HL-60/S4 treated with retinoic acid at 250 ng/mL for 4 days and 3 days (cell line): Measurements from ENCODE around the gene CCDC170.
"Not testable (repeated sequence)": the region's sequence is repeated elsewhere in the genome, so short reads cannot be mapped to it uniquely, and the experiment has no call there.

Experiments
- in situ Hi-C: fragments of 300-500 bp; cut with MboI; formaldehyde crosslinking; loops from 2 replicates; pipeline ENCODE4 v1.7.0; 2022; ENCODE audit warnings: low sequenced_read_pairs

Gene CCDC170

DNA sequence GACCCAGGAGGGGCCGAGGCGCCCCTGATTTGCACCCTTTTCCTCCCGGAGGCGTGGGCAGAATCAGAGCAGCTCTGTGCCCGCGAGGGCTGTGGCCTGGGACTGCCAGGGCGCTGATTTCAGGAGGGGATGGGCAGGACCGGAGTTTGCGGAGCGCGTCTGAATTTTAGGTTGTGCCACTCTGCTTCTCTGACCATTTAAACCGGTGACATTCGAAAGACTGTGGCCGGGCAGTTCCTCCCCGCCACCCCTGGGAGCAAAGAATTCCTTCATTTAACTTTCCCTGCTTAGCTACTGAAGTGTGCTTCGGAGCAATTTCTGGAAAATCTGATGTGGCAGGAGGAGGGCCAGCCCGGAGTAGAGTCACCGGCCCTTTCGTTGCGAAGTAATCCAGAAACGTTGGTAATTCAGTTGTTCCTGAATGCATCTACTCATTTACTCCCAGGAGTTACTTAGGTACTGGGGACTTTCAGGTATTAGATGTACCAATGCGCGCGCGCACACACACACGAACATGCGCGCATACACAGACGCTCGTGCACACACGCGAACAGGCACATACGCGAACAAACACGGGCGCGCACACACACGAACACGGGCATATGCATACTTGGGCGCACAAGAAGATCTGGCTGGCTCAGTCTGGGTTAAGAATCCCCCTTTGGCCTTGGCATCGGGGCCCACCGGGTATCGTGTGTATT is 568 bp downstream of the CCDC170 start:
- in situ Hi-C loops: no loop called here

DNA sequence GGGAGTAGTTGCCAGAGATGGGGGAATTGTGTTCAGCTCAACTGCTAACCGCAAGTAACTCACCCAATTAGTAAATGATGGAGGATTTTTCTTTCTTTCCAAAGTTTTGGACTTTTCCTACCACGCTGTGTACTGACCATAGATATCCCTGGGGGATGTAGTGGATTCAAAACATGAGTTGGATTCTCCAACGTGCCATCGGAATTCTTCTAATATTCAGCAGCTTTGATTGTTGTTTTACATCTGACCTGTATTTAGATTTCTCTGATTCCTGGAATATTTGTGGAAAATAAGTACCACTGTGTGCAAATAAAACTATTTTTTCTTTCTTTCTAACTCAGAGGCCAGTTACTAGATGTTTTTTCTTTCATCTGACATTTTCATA is 1.1 kb downstream of the CCDC170 start:
- in situ Hi-C loops: no loop called here

DNA sequence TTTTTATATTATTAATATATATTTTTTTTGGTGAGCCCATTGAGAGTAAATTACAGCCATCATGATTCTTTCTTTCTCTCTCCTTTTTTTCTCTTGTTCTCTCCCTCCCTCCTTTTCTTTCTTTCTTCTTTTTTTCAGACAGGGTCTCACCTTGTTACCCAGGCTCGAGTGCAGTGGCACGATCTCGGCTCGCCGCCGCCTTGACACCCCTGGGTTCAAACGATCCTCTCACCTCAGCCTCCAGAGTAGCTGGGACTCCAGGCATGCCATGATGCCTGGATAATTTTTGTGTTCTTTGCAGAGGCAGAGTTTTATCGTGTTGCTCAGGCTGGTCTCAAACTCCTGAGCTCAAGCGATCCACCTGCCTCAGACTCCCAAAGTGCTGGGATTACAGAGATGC is 1.6 kb downstream of the CCDC170 start:
- in situ Hi-C loops: no loop called here

DNA sequence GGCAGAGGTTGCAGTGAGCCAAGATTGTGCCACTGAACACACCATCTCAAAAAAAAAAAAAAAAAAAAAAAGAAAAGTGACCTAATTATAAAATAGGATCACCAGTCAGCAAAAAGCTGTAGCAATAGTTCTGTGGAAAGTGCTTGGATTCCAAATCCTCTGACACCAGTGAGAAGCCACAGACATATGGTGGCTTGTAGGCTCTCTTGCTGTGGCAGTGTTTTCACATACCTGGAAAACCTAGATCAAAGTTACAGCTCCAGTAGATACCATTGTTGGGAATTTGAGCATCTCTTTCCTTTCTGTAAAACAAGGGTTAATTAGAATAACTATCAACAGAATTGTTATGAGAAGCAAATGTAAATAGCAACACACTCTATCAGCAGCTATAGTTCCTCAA is 4.1 kb downstream of the CCDC170 start:
- in situ Hi-C loops: no loop called here

DNA sequence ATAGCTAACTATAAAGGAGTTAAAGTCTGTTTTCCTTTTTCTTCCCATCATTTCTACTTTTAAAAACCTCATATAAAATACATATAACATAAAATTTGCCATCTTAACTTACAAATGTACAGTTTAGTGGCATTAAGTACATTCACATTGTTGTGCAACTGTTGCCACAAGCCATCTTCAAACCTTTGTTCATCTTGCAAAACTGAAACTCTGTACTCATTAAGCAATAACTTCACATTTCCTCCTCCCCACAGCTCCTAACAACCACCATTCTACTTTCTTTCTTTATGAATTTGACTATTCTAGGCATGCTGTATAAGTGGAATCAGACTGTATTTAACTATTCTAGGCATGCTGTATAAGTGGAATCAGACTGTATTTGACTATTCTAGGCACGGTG is 4.5 kb downstream of the CCDC170 start:
- in situ Hi-C loops: no loop called here

DNA sequence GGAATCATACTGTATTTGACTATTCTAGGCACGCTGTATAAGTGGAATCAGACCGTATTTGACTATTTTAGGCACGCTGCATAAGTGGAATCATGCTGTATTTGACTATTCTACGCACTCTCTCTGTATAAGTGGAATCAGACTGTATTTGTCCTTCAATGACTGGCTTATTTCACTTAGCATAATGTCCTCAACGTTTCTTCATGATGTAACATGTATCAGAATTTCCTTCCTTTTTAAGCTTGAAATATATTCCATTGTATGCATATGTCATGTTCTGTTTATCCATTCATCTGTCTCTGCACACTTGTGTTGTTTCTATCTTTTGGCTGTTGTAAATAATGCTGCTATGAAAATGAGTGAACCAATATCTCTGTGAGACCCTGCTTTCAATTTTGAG is 5.7 kb downstream of the CCDC170 start:
- in situ Hi-C loops: no loop called here

DNA sequence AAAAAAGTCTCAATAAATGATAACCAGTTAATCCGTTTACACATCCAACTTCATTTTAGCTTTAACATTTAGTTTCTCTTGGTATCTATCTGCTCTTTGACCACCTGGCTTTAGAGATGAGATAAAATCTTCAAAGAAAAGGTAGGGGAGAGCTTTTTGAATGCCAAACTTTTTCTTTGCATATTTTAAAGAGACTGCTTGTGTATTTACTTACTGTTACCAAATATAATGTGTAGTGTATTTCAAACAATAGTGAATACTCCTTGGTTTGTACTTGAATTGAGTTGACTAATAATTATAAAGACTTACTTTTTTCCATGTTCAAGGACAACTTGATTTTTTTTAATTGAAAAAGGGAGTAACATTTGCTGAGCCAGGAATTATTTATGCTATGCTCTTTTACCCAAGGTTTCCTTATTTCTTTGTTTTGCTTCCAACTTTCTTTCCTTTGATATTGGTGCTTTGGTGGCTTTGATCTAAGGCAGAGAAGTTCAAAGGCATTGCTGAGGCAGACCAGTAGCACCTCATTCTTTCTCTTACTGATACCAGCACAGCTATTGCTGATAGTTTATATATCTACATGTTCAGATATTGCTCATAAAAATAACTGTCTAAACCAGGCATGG is 7.8 kb downstream of the CCDC170 start:
- in situ Hi-C loops: no loop called here

DNA sequence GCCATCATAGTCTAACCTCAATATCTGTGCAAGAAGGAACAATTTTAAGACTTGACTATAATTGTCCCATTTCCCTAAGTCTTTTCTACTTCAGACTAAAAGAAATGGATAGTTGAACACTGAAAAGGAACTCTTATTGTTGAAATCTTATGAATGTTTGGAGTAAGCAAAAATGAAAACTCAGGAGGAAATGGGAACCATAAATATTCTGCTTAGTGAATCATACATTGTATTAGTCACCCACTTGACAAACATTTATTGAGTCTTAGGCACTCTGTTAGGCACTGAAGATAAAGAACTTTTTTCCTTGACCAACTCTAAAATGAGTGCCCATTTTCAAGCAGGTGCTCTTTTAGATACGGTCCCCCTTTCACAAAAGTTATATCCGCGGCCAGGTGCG is 8.7 kb downstream of the CCDC170 start:
- in situ Hi-C loops: no loop called here

DNA sequence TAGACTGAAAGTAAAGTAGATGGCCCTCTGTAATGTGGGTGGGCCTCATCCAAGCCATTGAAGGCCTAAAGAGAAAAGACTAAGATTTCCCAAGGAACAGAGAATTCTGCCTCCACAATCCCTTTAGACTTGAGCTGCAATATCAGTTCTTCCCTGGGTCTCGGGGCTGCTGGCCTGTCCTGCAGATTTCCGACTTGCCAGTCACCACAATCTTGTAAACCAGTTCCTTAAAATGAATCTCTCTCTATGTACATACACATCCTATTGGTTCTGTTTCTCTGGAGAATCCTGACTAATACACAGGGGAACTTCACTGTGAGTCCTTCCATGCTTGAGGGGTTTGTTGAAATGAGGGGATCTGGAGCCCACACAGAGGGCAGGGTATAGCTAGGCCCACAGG is 12.9 kb downstream of the CCDC170 start:
- in situ Hi-C loops: no loop called here

DNA sequence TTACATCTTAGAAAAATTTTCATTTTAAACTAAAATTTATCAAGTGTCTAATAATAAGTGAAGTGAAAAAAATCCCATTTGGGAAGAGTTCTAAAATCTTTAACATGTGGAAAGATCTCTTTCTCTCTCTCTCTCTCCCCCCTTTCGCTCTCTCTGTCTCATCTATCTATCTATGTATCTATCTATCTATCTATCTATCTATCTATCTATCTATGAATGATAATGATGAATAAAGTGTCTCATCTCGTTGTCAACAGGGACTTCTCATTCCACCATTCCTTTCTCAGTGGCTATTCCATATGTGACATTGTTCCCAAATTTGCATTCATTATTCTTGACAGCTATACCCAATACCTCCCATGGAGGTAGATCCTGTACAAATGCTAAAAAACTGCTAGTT is 15.2 kb downstream of the CCDC170 start:
- in situ Hi-C loops: no loop called here

DNA sequence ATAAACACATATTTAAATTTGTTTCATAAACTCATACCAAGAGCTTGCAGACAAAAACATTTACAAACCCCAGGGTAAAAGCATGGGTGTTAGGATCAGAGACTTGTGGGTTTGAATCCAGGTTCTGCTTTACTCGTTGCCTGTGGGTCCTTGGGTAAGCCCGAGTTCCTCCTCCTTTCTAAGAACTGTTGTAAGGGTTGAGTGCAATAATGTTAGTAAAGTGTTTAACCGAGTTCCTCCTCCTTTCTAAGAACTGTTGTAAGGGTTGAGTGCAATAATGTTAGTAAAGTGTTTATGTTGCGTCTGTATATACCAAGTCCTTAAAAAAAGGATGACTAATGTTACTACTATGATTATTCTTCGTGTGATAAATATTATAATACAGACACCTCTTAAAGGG is 18.7 kb downstream of the CCDC170 start:
- in situ Hi-C loops: no loop called here

DNA sequence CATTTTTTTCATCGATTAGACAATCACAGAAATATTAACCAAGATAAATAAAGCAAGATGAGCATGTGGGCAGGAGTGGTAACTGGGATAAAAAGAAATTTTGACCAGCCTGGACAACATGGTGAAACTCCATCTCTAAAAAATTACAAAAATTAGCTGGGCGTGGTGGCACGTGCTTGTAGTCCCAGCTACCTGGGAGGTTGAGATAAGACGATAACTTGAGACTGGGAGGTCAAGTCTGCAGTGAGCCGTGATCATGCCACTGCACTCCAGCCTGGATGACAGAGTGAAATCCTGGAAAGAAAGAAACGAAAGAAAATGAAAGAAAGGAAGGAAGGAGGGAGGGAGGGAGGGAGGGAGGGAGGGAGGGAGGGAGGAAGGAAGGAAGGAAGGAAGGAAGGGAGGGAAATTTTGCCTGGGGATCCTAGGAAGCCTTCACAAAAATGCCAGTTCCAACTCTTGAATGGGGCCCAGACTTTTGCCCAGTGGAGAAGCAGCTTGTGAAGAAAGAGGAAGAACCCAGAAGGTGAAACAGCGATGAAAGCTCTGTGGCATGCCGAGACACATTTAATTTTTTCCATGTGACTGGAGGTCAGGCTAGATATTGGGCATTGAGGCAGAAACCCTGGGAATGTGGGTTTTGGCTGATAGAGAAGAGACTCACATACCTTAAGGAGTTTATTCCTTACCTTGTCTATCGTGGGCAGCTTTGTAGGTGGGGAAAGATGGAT is 20.3 kb downstream of the CCDC170 start:
- in situ Hi-C loops: no loop called here

DNA sequence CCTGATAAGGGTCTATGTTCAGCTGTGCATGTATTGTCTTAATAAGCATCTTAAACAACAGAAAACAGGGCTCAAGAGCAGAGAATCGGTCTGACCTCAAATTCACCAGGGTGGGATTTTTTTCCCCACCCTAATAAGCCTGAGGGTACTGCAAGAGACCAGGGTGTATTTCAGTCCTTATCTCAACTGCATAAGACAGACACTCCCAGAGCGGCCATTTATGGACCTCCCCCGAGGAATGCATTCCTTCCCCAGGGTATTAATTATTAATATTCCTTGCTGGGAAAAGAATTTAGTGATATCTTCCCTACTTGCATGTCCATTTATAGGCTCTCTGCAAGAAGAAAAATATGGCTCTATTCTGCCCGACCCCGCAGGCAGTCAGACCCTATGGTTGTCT is 25.2 kb downstream of the CCDC170 start:
- in situ Hi-C loops: not testable (repeated sequence)

DNA sequence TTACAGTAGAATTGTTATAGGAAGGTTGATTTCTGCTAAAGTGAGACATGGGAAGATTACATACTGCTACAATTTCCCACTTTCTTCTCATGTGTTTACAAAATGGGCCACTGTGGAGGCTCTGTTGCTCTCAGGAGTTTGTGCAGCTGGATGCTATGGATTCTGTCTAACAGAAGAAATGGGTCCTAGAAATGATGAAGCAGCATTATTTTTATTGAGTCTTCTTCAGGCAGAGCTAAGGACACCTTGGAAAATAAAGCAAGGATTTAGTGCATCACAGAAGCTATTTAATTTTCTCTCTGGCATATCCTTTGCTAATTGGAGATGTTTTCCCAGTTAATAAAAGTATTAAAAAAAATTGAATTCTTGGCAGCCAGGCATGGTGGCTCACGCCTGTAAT is 29.2 kb downstream of the CCDC170 start:
- in situ Hi-C loops: no loop called here

DNA sequence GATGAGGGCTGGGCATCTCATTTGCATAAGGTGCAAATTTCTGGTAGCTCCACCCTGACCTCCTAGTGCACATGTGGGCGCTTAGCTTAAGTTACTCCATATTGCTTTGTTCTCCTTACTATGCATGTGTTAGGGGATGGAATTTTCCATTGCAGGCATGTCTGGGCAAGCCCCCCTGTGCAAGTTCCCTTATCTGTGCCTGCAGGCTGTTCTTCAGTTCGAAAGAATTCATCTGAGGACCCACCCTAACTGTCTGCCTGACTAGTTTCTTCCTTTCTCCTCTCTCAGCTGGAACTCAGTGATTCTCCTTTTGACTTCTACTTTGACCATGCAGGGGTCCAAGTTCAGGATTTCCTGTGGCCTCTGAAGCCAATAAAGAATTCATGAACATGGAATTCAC is 30.2 kb downstream of the CCDC170 start:
- in situ Hi-C loops: no loop called here

DNA sequence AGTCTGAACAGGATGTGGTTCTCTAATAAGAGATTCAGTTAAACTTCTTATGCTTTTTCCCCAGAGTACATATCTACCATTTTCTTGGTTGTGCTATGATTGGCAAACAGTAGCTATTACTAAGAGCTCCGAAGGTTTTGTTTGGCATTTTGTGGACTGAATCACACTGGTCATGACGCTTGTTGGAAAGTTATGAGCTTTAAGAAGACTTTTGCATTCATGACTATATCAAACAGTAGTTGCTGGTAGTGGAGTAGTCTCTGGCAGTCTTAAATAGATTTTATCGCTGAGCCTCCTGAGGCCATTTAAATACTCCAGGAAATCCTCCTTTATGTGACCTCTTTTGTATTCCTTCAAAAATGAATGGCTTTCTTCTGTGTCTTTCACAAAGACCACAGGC is 40.8 kb downstream of the CCDC170 start:
- in situ Hi-C loops: no loop called here

DNA sequence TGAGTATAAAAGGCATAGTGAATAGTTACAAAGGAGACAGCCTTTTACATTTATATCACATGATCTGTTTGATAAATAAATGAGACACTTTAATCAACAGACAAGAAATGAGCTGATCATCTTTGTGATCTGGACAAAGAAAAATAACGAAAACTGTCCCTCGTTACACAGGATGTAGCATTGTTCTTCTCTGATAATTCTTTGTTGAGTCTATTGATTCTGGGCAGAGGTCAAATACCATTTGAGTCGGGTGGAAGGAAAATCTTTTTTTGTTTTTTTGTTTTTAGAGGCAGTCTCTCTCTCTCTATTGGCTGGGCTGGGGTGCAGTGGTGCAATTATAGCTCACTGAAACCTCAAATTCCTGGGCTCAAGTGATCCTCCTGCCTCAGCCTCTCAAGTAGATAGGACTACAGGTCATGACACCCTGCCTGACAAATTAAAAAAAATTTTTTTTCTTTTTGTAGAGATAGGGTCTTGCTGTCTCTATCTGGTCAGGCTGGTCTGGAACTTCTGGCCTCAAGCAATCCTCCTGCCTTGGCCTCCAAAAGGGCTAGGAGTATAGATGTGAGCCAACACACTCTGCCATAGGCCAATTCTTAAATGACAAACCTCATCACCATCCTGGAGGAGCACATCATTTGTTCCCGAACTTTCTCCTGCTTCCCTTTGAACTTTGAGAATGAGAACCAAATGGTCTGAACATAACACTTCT is 41.8 kb downstream of the CCDC170 start:
- in situ Hi-C loops: no loop called here

DNA sequence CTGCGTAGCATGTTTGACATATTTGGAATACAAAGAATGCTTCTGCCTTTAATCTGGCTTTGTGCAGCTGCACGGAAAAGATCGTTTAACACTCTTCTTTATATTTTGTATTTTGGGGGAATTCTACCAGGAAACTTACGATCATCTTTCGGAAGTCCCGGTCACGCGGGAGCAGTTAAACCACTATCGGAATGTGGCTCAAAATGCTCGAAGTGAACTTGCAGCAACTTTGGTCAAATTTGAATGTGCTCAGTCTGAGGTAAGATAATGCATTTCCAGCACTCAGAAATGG is 42.3 kb downstream of the CCDC170 start:
- in situ Hi-C loops: no loop called here

DNA sequence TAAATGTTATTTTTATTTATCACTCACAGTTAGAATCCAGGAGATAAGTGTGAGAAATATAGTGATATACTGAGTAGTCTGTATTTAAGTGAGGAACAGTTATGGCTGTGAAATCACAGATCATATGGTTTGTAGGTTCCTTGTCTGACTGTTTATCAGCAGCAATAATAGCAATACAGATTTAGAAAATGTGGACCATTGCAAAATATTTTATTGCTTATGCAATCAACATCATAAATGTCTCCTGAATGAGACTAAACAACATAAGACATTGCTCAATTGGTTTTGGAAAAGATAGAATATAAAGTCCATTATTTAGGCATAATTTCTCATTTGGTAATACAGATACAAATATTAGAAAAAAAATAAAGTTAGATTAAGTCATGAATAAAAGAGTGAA is 43.7 kb downstream of the CCDC170 start:
- in situ Hi-C loops: no loop called here

DNA sequence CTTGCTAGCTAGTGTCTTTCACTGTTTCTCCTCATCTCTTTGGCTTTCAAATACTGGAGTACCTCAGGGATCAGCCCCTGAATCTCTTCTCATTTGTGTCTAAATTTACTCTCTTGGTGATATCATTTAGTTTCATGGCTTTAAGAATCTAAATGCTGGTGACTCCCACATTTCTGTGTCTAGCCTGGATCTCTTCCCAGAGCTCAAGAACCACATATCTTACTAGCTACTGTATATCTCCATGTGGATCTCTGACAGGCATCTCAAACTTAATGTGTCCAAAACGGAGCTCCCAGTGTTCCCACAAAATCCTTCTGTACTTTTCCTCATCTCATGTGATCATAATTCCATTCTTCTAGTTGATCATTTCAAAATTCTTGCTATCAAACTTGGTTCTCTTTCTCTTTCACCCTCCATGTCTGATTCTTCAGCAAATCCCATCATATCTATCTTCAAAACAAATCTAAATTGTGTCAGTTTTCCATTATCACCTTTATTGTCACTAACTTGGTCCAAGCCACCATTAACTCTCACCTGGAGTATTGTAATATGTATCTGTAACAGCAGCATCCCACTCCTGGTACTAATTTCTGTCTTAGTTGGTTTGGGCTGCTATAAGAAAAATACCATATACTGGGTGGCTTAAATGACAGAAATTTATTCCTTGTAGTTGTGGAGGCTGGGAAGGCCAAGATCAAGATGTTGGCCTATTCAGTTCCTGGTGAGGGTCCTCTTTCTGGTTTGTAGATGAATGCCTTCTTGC is 45.9 kb downstream of the CCDC170 start:
- in situ Hi-C loops: no loop called here

DNA sequence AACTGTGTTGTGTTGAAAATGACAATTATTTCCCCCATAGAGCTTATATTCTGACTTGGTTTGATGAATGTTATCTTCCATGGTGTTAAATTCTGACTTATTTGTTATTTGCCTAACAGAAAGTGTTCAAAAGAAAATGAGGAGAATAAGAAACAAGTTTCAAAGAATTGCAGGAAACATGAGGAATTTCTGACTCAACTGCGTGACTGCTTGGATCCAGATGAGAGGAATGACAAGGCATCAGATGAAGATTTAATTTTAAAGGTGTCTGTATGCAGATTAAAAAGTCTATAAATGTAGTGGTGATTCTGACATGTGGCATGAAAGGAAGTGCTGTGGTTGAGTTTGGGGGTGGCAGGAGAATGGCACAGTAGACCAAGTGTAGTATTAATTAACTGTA is 50.6 kb downstream of the CCDC170 start:
- in situ Hi-C loops: no loop called here
